Activated T-cell treated with anti-CD3 and anti-CD28 coated beads for 1 hour (primary cell): Measurements from ENCODE around the gene SDF4.
"Not testable (repeated sequence)": the region's sequence is repeated elsewhere in the genome, so short reads cannot be mapped to it uniquely, and the experiment has no call there.

ENCODE experiments used
- DNase-seq: peaks from one replicate; pipeline ENCODE4 v3.0.0-alpha.2; 2020; ENCODE audit warnings: low read depth

The SDF4 gene

DNA sequence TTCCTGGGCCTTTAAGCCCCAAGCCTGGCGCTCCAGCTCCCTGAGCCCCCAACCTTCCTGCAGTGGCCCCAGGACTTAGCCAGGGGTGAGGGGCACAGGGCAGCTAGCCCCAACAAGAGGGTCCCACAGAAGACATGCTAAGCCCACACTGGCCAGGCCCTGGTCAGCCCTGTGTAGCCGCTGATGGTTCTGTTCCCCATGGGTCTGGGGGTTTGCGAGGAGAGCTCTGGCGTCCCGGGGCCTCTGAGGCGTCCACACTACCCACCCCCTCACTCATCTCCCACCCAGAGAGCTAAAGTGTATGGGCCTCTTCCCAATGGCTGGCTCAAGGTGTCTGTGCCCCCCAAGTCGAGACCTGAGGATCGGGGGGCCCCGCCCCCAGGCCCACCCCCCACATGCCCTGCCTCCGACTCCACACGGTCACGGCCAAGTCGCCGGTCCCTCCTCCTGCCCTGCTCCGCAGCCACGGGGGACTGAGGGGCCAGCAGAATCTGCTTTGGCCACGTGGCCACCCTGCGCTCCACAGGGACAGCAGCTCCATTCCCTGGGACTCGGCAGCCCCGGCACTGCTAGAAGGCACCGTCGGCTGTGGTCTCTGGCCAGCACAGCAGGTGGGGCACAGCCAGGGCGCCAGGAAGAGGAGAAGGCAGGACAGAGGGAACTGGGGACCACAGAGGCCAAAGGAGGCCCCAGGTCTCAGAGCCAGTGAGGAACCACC lies 33.2 kb downstream of the SDF4 start:
- DNase-seq, result no peak

DNA sequence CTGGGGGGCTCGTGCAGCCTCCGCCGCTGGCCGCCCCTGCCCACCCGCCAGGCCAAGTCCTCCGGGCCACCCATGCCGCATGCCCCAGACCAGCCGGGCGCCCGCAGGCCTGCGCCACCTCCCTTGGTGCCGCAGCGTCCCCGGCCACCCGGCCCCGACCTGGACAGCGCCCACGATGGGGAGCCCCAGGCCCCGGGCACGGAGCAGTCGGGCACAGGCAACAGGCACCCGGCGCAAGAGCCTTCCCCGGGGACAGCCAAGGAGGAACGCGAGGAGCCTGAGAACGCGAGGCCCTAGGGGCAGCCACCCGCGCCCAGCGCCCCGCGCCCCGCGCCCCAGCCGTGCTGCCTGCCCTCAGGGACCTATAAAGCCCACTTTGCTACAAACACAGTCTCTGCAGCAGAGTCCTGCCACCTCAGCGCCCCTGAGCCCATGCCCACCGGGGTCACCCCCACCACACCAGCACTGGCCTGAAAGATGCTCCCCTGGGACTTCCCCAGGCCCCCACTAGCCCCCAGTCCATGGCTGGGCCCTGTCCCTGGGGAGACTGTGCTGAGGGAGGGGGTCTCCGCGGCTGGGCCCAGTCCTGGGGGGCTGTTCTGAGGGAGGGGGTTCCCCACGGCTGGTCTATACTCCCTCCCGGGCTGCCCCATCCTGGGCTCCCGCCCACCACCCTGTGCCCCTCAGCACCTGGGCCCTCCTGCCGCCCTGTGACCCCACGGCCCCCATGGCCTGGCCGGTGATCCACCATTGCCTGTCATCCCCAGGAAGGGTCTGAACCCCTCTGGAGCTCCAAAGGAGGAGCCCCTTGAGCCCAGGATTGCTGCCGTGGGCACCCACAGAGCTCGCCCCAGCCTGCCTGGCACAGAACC lies 34.0 kb downstream of the SDF4 start:
- no peak for DNase-seq

DNA sequence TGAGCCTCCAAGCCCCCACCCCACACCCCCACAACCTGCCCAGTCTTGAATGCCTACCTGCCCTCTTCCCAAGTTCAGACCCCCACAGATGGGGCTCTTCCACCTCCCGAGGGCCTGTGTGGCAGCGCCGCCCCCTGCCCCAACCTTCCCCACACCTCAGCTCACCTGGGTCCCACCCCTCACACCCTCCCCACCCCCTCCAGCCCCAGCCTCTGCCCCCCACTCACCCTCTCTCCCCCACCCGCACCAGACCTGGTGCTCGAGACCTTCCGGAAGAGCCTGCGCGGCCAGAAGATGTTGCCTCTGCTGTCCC lies 34.7 kb downstream of the SDF4 start:
- no peak for DNase-seq

DNA sequence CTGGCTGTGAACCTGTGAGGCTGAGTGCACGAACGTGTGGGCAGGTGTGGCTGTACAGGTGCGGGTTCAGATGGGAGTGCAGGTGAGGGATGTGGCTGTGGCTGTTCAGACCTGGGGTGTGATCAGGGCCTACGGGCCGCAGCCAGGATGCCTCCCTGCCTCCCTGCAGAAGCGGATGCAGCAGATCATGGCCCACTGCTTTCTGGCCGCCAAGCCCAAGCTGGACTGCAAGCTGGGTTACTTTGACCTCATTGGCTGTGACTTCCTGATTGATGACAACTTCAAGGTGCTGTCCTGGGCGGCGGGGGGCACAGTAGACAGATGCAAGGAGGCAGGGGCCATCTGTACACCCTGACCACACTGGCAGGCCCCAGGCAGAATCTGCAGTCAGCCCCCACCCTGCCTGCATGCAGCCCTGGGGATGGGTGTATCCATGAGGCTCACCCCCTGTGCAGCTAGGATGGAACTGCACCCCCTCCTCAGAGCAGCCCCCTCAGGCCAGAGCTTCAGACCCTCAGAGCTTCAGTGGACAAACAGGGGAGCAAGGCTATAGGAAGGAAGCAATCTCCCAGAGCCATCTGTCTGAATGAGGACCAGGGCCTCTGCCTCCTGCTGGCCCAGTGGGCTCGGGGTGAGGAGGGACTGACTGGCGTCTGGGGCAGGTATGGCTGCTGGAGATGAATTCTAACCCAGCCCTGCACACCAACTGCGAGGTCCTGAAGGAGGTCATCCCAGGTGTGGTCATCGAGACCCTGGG lies 35.2 kb downstream of the SDF4 start:
- no peak for DNase-seq

DNA sequence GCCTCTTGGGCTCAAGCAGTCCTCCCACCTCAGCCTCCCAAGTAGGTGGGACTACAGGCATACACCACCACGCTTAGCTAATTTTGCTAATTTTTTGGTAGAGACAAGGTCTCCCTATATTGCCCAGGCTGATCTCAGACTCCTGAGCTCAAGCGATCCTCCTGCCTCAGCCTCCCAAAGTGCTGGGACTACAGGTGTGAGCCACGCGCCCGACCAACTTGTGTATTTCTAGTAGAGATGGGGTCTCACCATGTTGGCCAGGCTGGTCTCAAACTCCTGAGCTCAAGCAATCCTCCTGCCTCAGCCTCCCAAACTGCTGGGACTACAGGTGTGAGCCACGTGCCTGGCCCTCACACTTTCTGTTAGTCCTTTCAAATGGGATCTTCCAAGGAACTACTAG lies 36.1 kb downstream of the SDF4 start:
- DNase-seq, result not testable (repeated sequence)

DNA sequence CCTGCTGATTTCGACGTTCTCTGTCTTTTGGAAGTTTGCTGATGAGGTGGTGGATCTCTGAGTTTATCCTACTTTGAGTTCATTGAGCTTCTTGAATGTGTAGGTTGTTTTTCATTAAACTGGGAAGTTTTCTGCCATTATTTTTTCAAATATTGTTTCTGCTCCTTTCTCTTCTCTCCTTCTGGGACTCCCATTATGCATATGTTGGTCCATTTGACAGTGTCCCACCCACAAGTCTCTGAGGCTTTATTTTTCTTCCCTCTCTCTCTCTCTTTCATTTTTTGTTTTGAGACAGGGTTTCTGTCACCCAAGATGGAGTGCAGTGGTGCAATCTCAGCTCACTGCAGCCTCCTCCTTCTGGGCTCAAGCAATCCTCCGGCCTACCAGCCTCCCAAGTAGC lies 37.1 kb downstream of the SDF4 start:
- no peak for DNase-seq

DNA sequence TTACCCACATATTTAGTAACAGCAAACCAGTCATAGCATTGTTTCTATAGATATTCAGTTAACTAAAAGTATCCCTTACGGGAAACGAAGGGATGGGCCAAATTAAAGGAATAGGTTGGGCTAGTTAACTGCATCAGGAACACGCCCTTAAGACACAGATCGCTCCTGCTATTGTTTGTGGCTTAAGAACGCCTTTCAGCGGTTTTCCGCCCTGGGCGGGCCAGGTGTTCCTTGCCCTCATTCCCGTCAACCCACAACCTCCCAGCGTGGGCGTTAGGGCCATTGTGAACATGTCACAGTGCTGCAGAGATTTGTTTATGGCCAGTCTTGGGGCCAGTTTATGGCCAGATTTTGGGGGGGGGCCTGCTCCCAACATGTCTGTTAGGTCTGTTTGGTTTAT lies 40.1 kb downstream of the SDF4 start:
- no peak for DNase-seq

DNA sequence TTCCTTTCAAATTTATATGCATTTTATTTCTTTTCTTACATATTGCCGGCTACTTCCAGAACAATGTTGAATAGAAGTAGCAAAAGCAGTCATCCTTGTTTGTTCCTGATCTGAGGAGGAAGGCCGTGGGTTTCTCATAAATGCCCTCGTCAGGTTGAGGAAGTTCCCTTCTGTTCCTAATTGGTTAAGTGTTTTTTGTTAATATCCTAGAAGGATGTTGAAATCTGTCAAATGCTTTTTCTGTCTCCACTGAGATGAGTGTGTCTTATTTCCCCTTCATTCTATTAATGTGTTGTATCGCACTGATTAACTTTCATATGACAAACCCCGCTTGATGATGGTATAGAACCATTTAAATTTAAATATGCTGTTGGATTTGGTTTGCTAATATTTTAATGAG lies 42.7 kb downstream of the SDF4 start:
- no peak for DNase-seq

DNA sequence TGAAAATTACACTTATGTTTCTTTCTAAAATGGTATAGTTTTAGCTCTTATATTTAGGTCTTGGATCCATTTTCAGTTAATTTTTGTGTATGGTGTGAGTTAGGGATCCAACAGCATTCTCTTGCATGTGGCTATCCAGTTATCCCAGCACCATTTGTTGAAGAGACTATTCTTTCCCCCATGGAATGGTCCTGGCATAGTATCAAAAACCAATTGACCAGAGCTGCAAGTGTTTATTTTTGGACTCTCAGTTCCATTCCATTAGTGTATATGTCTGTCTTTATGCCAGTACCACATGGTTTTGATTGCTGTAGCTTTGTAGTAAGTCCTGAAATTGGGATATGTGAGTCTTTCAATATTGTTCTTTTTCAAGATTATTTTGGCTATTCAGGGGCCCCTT lies 43.9 kb downstream of the SDF4 start:
- no peak for DNase-seq

DNA sequence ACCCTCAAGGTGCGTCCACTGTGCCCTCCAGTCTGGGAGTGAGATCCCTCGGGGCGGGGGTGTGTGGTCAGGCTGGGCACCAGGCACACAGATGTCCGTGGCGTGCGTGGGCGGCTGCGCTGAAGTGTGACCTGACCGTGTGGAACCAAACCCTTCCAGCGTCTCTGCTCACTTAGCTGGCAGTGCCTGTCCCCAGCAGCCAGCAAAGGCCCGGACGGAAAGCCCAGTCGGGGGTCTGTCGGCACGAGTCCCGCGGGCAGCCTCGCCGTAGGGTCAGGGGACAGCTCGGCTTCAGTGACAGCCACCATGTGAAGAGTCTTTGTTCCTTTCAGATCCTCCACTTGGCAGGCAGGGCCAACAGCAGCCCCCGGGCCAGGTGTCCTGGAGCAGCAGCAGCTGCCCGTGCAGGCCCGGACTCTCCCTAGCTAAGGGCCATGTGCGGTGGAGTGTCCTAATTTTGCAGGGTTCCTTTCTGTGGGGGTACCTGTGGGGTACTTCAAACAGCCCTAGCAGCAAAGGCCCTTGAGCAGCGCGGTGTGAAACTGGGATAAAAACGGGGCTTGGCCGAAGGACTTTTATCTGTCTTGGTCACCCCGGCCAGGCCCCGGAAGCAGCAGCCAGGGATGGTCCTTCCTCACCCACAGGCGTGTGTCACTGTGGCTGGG lies 46.6 kb downstream of the SDF4 start:
- no peak for DNase-seq

DNA sequence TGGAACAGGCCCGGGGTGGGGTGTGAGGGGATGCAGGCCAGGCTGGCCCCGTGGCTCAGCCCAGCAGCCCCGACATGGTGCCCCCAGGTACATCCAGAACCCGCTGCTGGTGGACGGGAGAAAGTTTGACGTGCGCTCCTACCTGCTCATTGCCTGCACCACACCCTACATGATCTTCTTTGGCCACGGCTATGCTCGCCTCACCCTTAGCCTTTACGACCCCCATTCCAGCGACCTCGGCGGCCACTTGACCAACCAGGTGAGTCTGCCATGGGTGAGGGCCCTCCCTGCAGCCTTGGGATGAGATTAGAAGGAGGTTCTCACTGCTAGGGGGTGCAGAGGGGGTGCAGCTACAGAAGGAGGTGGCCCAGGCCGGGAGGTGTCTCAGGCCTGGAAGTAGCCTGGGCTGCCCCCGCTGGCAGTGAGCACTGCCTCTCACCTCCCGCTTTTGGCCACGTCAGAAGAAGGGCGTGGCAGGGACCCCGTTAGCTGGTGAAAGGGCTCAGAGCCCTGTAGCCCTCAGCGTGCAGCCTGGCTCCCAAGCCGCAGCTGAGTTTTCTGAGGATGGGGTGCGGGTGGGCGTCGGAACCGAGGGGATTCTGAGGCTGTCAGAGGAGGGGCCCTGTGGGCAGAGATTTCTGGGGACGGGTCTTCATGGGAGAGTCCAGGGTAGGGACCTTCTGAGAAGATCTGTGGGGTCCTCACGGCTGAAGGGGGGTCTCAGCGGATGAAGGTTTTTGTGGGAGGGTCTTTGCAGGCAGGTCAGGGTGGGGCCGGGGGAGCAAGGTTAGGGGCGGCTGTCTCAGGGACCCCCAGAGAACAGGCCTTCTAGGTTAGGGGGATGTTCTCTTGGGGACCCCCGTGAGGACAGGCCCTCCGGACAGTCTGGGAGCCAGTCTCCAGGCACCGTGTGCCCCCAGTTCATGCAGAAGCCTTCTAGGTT lies 47.7 kb downstream of the SDF4 start:
- DNase-seq, result no peak

DNA sequence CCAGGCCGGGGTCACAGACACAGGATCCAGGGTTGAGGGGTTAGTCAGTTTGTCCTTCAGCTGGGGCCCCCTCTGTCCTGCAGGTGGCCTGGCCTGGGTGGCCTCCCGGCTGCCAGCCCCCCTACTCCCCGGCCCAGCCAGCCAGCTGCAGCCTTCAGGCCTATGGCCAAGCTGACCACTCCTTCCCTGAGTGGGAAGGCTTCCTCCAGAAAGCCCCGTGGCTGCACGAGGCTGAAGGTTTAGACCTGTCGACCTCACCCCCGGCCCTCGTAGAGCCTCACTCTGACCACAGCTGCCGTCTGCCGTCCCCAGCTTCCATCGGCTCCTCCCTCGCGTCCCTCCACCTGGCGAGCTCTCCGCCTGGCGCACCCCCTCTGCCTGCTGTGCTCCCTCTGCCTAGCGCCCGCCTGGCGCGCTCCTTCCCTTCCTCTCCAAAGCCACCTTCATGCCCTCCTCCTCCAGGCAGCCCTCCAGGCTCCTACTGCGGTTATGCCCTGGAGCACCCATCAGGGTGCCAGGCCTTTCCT lies 48.5 kb downstream of the SDF4 start:
- no peak for DNase-seq

DNA sequence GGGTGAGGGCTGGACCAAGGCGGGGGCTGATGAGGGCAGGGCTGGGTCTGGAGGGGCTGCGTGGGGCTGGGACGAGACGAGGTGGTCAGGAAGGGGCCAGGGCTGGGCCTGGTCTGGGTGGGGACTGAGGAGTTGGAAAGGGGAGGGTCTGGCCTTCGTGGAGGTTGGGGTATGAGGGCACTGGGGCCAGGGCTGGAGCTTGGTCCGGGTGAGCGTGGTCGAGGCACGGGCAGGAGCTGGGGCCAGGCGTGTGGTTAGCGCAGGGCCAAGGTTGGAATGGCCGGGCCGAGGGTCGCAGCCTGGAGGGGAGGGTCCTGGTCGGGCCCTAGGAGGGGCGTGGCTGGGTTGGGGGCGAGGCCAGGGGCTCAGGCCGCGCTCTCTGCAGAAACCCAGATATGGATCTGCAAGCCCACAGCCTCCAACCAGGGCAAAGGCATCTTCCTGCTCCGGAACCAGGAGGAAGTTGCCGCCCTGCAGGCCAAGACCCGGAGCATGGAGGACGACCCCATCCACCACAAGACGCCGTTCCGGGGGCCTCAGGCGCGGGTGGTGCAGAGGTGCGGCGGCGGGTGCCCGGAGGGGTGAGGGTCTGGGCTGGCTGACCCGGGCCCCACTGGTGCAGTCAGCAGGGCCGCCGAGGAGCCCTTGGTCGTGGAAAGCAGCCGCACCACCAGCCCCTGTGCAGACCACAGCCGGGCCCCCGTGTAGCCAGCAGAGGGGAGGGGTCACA lies 49.1 kb downstream of the SDF4 start:
- DNase-seq, result no peak

DNA sequence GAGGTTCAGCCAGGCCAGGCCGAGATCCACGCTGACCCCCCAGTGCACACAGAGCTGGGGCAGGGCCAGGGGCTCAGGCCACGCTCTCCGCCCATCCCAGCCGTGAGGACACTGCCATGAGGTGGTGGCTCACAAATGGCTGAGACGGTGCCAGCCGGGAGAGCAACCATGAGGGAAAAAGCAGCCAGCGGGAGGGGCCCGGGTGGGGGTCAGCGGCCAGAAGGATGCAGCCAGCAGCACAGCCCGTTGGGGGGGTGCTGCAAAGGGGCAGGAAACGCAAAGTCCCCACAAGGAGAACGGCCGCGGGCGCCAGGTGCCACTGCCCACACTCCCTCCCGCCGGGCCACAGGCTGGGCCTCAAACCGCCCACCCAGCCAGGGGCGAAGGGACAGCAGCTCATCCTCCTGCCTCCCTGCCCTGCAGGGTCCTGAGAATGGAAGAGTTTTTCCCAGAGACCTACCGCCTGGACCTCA lies 49.8 kb downstream of the SDF4 start:
- DNase-seq, result no peak

DNA sequence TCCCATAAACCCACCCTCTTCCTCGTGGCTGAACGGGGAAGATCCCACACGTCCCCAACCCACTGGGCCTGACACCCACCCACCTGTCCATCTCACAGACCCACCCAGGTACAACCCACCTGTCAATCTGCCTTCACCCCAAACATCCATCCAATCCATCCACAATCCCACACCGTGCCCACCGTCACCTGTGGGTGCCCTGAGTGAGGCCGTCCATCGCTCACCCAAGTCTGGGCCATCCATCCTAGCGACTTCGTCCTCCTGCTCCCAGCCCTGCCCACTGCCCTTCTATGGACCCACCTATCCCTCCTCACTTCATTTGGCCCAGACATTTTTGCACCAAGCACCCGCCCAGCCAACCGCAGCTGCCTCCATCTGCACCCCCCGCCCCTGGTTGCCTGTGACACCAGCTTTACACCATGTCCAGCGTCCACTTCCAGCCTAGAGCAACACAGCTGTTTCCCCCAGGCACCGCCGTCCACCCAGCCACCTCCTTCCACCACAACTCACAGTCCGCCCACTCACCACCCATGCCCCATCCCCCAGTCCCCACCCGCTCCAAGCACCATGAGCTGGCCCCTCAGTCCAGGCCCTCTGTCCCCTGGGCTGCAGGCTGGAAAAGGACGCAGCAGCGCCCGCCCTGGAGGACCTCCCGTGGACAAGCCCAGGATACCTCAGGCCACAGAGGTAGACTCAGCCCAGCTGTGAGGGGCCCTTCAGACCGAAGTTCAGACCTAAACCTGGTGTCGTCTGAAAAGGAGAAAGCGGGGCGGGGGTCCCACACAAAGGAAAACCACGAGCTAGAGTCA lies 50.5 kb downstream of the SDF4 start:
- no peak for DNase-seq

DNA sequence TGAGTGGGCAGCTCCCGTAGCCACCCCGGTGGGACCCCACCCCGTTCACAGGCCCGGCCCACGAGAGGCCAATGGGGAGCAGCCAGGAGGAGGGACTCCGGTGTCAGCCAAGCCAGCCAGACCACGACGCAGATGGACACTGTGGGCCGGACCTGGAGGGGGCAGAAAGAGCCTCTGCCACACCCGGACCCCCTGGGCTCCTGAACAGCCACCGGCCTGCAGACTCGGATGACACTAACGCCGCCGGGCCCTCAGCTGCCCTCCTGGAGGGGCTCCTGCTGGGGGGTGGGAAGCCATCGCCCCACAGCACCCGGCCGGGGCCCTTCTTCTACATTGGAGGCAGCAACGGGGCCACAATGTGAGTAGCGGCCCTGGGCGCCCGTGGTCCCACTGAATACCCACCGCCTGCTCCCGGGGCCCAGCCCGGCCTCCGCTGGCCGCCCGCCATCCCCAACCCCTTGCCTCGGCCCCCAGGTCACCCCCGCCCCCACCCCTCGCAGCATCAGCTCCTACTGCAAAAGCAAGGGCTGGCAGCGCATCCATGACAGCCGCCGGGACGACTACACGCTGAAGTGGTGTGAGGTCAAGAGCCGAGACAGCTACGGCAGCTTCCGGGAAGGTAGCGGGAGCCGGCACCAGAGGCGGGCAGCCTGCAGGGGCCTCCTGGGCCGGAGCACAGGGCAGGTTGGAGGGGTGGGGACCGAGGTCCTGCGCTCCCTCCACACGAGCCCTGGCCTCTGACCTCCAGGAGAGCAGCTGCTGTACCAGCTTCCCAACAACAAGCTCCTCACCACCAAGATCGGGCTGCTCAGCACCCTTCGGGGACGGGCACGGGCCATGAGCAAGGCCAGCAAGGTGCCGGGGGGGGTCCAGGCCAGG lies 51.6 kb downstream of the SDF4 start:
- no peak for DNase-seq

DNA sequence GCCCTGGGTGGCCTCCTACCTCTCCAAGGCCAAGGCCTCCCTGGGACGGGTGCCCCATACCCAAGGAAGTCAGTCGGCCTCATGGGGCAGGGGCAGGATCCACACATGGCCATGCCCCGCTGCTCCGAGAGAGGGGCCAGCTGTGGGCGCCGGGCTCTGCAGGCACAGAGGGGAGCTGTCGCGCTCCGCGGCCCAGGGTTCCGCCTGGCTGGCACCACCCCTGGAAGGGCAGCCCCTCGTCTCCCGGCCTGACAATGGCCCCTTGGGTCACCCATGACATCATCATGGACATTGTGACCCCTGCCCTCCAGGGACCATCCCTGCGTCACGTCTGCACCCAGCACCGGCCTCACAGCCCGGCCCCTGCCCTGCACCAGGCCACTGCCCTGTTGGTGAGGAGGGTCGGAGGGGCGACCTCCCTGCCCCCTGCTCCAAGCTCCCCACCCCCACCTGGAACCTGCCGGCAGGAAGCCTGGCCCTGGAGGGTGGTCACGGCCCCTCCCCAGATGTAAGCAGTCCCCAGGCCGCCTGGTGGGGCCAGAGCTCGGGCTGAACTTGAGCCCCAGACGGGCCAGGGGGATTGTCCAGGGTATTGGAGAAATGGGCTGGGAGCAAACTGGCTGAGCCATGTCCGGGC lies 52.3 kb downstream of the SDF4 start:
- DNase-seq, result no peak

DNA sequence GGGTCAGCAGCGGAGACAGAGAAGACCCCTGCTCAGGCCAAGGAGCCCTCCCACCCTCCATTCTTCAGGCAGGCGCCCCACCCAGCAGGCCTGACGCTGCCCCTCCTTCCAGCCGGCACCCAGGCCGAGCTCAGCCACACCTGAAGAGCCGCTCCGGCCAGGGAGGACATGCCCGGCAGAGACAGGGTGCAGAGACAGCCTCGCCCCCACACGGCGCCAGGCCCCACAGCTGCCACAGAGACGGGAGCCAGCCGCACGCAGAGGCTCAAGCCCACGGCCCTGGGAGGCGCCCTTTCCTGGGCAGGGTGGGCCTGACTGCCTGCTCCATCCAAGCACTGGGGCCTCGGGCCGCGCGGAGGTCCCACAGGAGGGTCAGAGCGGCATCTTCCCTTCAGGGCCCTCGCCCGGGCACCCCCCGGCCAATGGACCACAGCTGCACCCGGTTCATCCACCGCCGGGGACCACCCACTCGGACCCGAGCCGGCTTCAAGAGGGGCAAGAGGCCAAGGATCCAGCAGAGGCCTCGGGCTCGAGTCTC lies 52.9 kb downstream of the SDF4 start:
- no peak for DNase-seq
